NCI-H82 (cell line): Measurements from ENCODE around the gene TATDN2.
A peak's percentile ranks its signal among the peaks of the same experiment; 100 is the strongest.

Experiments used
- DNase-seq: peaks from one replicate; lab custom pipeline; 2025; lab: John Stamatoyannopoulos, UW

TATDN2 gene, protein sequence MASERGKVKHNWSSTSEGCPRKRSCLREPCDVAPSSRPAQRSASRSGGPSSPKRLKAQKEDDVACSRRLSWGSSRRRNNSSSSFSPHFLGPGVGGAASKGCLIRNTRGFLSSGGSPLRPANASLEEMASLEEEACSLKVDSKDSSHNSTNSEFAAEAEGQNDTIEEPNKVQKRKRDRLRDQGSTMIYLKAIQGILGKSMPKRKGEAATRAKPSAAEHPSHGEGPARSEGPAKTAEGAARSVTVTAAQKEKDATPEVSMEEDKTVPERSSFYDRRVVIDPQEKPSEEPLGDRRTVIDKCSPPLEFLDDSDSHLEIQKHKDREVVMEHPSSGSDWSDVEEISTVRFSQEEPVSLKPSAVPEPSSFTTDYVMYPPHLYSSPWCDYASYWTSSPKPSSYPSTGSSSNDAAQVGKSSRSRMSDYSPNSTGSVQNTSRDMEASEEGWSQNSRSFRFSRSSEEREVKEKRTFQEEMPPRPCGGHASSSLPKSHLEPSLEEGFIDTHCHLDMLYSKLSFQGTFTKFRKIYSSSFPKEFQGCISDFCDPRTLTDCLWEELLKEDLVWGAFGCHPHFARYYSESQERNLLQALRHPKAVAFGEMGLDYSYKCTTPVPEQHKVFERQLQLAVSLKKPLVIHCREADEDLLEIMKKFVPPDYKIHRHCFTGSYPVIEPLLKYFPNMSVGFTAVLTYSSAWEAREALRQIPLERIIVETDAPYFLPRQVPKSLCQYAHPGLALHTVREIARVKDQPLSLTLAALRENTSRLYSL

DNA sequence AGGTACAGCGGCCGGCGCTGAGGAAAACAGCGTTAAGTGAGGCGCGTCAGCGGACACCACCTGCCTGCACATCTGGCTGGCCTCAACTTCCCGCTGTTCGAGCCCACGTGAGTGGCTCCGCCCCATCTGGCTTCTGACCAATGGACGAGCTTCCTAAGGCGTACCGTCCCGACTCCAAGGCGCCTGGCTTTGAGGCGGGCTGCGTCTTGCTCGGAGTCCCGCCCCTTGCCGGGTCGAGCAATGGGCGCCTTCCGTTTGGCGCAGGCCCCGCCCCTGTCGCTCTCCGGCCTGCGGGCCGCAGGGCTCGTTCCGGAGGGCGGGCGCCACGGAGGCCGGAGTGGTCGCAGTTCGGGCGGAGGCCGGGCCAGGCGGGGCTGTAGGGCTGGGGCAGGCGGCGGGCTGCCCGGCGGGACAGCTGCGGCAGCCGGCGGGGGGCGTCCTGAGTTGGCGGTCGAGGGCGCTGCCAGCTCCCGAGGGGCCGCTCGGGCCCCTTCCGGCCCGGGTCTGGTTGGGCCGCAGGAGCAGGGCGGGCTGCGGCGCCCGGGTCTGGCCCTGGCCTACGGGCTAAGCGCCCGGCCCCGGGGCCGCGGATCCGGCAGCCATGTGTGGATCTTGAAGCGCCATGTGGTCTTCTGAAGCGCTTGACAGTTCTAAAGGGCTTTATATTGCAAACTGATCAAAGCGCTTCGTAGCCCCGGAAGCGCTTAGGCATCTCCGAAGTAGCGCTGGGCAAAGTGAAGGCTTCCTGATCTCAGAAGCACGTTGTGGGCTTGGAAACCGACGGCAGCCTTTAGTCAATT lies at the start of gene TATDN2:
TATDN2 (plus strand) TSS at position 276 of the 800 bp plus-strand sequence. CDS start 742 bp downstream, outside the sequence.
- peak; percentile 97 for DNase-seq

DNA sequence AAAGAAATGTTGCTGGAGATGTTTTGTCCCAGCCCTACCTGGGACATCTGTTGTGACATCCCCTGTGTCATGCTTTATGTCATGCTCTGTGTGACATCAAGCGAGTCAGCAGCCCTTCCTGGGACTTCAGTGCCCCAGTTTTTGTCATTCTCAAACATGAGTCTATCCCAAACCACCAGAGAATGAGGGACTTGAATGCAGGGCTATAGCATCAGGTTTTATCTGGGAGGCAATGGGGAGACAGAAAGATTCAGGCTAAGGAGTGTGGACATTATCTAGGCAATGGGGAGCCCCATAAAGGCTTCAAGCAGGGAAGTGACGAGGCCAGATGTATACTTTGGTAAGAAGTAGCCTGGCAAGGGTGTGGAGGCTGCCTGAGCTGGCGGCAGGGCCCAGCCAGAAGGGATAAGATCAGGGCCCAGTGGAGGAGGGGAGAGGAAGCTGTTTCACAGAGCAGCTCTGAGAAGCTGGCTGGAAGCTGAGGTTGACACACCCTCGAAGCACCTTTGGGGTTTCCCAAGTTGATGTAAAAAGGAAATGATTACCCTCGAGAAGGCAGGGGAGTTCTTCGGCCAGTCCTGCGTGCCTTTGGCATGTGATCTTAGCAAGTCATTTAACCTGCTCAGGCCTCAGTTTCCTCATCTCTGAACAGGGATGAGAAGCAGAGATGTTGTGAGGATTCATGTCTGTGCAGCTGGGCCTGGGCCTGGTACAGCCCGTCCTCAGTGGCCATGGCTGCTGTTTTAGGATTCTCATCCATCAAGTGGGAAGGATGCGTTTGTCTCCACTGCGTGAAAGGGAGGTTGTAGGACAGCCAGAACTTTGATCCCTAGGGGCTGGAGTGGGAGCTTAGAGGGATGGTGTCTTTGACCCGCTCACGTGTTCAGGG lies 49.3 kb upstream of the TATDN2 start:
- DNase-seq, result peak; percentile 4

DNA sequence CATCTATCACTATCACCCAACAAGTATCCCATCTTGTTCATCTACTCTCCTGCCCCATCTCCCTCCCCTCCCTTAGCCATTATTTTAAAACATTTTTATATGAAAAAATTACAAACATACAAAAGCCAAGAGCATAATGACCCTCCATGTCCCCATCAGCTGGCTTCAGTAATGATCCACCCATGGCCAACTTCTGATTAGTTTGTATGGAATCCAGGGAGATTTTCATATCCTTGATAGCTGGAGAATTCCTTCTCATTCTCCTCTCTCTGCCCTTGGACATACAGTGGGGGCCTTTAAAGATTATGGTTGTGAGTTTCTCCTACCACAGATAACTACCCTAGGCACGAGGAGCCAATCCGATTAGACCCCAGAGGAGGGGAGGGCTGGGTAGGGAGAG lies 43.3 kb upstream of the TATDN2 start:
- peak; percentile 20 for DNase-seq

DNA sequence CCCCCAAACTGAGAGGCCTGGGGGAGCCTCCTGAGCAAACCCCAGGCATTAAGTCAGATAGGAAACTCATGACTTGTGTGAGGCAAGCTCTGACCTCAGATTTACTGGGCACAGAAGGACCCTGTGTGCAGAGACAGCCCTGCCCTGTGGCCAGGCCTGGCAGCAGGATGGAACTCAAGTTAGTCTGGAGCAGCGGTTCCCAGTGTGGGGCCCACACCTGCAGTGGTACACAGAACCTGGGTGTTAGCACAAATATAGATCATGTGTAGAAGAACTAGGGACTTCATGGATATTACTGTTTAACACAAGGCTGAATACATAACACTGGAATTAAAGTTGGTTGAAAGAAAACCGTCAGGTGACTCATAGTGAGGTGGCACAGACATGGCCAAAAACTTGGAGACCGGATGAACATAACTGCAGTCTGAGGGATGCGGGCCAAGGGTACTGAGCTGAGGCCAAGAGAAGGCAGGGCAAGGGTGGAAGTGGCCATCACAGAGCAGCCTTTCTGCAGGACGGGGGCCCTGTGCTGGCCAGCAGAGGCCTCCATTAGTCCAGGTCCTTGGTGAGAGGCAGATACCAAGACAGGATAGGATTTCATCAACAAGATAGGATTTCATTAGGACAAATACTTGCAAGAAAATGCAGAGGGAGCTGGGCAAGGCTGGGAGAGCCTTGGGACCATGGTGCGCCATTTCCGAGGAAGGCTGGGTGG lies 42.7 kb upstream of the TATDN2 start:
- no peak for DNase-seq

DNA sequence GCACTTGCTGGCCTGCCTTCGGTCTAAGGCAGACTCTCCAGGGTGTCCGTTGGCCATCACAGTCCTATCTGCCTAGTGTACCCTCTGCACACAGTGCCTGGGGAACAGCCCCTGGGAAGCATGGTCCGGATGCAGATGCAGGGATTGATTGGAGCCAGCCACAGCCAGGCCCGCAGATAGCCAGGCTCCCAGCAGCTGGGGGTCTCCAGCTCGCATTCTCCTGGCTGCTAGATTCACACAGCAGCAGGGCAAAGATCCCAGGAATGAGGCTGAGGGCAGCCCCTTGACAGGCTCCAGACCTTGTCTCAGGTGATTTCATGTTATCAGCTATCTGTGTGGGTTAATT lies 42.1 kb upstream of the TATDN2 start:
- DNase-seq, result no peak

DNA sequence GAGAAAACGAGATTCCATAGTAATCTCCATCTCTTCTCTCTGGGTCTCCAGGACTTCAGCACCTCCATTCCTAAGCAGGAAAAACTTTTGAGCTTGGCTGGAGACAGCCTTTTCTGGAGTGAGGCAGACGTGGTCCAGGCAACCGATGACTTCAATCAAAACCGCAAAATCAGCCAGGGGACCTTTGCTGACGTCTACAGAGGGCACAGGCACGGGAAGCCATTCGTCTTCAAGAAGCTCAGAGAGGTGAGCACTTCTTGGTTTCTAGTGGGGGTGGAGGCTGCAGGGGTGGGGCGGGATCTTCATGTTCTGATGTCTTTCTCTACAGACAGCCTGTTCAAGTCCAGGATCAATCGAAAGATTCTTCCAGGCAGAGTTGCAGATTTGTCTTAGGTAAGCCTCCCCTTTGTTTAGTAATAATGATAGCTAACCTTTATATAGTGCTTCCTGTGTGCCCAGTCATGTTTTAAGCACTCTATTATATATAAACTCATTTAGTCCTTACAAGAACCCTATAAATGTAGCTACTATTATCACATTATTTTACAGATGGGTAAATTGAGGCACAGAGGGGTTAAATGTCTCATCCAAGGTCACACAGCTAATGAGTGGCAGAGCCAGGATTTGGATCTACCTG lies 35.0 kb upstream of the TATDN2 start:
- no peak for DNase-seq

DNA sequence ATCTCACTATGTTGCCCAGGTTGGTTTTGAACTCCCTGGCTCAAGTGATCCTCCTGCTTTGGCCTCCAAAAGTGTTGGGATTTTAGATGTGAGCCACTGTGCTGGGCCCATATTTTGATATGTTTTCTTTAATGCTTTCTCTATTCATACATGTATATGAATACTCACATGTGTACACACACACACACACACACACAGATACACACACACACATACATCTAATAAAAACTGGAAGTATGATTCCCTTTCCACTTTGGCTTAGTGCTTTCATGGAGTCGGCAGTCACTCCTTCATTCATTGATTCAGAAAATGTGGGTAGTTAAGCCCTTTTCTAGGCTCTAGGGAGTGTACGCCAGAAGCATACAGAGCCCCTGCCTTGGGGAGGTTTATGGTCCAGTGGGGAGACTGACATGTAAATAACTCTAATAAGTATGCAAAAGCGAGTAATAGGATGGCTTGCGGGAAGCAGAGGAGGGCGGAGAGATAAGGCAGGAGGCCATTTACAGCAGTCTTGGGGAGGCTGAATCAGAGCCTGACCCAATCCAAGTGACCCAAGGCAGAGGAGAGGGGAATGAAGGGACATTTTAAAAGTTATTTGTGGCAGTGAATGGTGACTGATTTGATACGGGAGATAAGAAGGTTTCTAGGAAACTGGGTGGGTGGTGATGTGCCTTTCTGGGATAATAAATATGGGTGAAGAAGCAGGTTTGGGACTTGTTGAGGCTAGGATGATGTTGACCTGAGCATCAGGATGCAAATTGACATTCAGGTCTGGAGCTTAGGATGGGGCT lies 32.5 kb upstream of the TATDN2 start:
- no peak for DNase-seq

DNA sequence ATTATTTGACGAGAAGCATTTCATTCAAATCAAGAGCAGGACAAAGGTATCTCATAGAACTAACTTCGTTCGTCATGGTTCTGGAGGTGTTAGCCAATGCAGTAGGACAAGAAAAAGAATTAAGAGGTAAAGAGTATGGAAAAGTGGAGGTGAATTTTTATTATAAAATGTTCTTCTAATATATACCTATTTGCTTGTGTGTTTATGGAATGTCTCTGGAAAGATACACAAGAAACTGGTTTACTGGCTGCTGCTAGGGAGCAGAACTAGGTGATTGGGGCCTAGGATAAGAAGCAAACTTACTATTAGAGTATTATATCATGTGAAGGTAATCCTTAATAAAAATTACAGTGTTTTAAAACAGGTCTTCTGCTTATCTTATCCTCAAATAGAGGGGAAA lies 30.9 kb upstream of the TATDN2 start:
- DNase-seq, result no peak

DNA sequence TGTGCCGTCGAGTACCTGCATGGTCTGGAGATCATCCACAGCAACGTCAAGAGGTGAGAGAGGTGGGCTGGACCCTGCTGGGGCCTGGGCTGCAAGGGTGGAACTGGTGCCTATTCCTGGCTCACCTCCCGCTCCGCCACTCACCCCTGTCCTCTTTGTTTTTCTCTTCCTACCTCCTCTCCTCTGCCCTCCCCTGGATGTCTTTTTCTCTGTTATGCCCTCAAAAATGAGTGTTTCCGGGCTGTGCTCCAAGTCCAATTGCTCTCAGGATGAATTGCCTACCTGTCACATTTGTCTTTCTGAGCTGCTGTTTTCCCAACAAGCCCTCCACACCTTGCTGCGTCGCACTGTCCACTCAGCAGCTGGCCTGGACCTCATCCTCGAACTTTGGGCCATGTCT lies 28.5 kb upstream of the TATDN2 start:
- DNase-seq, result no peak

DNA sequence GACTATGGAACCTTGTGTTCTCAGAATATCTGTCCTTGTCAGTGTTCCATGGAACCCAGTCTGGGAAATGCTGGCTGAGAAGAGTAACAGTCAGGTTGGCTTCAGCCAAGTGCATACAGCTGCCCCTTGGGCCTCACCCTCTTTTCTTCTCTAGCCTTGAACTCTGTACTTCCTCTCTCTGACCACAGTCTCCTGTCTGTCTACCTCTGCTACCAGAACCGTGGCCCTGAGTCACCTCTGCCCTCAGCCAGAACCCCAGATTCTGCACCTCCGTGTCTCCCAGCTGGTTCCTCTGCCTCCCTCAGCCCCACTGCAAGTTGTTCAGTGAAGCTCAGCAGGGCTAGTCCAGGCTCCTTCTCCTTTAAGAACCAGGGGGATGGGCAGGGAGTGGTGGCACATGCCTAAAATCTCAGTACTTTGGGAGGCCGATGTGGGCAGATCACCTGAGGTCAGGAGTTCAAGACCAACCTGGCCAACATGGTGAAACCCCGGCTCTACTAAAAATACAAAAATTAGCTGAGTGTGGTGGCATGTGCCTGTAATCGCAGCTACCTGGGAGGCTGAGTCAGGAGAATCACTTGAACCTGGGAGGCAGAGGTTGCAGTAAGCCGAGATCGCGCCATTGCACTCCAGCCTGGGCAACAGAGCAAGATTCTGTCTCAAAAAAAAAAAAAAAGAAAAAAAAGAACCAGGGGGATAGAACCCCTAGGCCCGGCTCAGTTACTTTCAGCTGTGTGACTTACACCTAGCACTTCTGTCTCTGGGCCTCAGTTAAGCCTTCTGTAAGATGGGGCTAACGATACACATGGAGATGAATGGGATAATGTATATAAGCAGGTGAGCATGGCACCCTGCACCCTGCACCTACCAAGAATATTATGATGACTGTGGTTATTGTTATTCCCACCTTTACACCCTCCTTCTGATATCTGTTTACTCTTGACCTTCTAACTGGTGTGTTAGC lies 24.3 kb upstream of the TATDN2 start:
- no peak for DNase-seq

DNA sequence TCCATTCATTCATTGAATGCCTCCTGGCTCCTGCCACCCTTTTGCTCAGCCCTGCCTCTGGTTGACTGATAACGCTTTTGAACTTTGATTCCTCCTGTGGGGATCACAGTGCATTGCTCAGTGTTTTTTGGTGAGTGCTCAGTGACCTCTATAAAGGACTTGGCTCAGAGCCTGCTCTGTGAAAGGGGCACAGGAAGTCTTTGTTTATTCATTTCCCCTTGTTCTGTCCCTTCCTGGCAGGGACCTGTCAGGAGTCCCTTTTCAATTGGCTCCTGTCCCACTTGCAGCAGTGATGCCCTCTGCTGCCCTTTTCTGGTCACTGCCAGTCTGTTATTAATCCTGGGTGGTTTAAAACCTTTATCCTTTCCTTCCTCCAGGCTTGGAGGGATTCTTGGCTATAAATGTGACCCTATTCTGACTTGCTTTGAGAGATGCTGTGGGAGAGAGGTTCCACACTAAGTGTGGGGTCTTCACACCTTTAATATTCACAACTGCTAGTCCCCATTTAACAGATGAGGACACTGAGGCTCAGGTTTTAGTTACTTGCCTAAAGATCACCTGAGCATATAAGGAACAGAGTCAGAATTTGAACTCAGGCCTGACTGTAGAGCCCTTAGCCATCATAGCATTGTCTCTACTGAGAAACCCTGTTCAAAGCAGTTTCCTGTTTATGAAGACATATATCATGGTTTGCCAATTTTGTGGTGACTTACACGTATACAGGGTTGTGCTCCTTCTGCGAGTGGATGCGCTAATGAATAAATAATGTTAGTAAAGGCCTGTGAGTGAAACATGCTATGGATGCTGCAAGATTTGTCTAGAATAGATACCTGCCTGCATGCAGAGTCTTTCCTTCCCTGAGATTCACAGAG lies 23.2 kb upstream of the TATDN2 start:
- peak; percentile 73 for DNase-seq

DNA sequence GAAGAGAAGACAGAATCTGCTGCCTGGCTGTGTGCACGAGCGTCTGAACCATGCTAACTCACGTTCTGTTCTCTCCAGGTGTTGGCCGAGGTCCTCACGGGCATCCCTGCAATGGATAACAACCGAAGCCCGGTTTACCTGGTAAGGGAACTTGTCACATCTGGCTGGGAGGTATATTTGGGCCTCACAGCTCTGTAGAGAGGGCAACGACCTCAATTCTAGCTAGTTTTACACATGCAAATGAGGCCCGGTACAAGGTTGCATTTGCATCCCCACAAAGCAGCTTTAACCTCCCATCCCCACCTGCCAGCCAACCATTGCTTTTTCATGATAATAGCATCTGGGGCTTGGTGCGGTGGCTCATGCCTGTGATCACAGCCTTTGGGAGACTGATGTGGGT lies 22.0 kb upstream of the TATDN2 start:
- DNase-seq, result no peak

DNA sequence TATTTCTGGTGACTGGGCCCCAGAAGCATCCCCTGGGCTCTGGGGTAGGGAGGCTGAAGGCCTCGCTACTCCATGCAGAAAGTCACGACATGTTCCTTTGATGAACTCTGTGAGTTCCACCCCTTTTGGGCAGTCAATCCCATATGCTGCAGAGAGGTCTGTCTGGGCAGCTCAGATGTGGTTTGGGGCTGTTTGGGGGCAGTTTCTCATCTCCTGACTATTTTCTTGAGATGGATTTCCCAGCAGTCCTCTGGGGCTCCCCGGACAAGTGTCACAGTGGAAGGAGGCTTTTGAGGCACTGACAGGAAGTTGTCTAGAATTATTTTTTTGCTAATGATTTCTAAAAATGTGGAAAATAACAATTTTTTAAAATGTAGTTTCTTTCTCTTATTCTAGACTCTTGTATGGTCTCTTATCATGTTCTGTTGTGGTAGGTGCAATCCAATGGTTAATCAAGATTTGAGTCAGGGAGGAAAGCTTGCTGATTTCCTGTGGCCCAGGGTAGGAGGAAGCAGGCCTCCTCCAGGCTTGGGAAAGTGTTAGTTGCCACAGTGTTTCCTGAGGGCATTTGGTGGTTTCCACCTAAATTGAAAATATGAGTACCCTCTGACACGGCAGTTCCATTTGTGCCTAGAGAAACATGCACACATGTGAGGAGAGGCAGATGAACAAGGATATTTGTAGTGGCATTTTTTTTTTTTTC lies 19.9 kb upstream of the TATDN2 start:
- no peak for DNase-seq

DNA sequence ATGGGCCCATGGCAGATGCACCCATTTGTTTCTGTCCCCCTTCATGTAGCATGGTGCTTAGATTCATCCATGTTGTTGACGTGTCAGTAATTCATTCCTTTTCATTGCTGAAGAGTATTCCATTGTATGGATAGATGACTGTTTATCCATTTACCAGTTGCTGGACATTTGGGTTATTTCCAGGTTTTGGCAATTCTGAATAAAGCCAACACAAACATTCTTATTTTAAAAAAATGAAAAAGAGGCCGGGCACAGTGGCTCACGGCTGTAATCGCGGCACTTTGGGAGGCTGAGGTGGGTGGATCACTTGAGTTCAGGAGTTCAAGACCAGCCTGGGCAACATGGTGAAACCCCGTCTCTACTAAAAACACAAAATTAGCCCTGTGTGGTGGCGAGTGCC lies 18.7 kb upstream of the TATDN2 start:
- DNase-seq, result no peak

DNA sequence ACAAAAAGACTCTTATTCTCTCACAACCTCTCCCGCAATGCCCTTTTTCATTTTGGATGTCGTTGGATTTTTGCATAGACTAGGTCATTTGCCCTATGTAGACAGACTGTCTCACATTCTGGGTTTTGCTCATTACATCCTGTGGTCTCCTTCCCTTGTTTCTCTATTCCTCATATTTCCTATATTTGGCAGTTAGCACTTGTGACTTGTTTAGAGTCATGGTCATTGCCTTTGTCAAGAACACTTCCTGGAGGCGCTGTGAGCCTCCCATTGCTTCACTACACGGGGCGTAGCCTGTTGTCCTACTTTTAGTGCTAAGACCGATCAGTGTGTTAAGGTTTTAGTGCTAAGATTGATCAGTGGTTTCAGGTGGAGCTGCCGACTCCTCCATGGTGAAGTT lies 16.1 kb upstream of the TATDN2 start:
- no peak for DNase-seq

DNA sequence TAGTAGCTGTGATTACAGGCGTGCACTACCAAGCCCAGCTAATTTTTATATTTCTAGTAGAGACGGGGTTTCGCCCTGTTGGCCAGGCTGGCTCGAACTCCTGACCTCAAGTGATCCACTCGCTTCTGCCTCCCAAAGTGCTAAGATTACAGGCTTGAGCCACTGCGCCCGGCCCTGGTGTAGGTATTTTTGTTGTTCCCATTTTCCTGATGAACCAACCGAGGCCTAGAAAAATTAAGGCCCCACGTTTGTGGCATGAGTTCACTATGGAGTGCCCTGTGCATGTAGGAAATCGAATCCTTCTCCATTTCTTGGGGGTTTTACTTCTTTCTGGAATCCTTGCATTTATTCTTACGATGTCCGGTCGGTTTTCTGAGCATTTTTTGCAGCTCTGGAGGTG lies 14.3 kb upstream of the TATDN2 start:
- DNase-seq, result no peak
